ENCODE results near the gene KRT25. TPM values are rescaled to one million over a fixed set of nuclear protein-coding genes. Genes with fewer than 3 reads are reported as not detected.

Gene KRT25
- total and polyA plus RNA-seq, 2 donors (not counting 3 experiments of a cell fraction or from before 2014, with no cell fraction given): not detected

DNA sequence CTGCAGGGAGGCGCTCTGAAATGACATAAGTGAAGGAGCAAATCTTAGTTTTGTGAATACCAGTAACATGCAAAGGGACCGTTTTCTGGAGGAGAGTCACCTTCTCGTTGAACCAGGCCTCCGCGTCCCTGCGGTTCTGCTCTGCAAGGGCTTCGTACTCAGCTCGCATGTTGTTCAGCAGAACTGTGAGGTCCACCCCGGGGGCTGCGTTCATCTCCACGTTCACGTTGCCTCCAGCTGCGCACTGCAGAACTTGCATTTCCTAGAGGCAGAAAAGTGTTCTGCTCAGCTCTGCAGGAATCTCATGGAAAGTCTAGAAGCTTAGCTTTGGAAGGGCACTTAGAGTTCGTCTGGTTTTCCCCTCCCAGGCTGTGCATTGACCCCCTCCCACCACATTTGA lies 4.1 kb downstream of the KRT25 start:
- H3K9ac ChIP-seq (replicated peaks; ENCODE audit: extremely low read depth, insufficient read depth, low read length): no peak overlapping the region
- no peaks in the 10 kb centered on the region for H3K36me3 ChIP-seq (ENCODE audit: control insufficient read depth in 2 of 2, extremely low read depth in 1 of 2, insufficient read depth in 2 of 2, low read length in 2 of 2)
- DNase-seq (ENCODE audit: low read depth, low spot score) (no peak), FAIRE-seq (no peak)
- POLR2A ChIA-PET: no interaction called here
- H2AFZ ChIP-seq (ENCODE audit: low read depth, low read length): no peak overlapping the region
- H3K27me3 ChIP-seq (ENCODE audit: control insufficient read depth in 2 of 2, insufficient read depth in 2 of 2, low read length in 2 of 2): peaks cover 0 to 6% of the 10 kb centered on the region in 2 experiments
- CTCF ChIA-PET: interaction anchor here (1.4 kb wide), 1 partner anchor 15 kb away, joined by 4 read pairs; no protein-coding TSS in a partner anchor
- no TSS peak for BruUV-seq (replicated peaks)
- no peak overlapping the region for H3K4me2 ChIP-seq (ENCODE audit: insufficient read depth, low read length)
- intact Hi-C loops (cut with micrococcal nuclease): no loop called here
- no peak overlapping the region for H3K4me3 ChIP-seq (replicated peaks in 1 of 3; ENCODE audit: insufficient read depth in 1 of 3, low read depth in 1 of 3, low read length in 3 of 3)
- dilution Hi-C loops (cut with MboI; ENCODE audit: extremely low pct_ligation_motif_present, low sequenced_read_pairs): no loop called here
- H3K9me1 ChIP-seq (replicated peaks; ENCODE audit: control insufficient read depth, extremely low read depth, insufficient read depth, low read length): no peaks in the 10 kb centered on the region
- no peaks in the 10 kb centered on the region for H3K9me3 ChIP-seq (replicated peaks; ENCODE audit: control insufficient read depth, insufficient read depth, low read length)
- no peak for TF ChIP-seq MAX (IDR thresholded peaks at IDR 0.05; ENCODE audit: insufficient read depth, insufficient read length)
- TF ChIP-seq, protein P1, sequence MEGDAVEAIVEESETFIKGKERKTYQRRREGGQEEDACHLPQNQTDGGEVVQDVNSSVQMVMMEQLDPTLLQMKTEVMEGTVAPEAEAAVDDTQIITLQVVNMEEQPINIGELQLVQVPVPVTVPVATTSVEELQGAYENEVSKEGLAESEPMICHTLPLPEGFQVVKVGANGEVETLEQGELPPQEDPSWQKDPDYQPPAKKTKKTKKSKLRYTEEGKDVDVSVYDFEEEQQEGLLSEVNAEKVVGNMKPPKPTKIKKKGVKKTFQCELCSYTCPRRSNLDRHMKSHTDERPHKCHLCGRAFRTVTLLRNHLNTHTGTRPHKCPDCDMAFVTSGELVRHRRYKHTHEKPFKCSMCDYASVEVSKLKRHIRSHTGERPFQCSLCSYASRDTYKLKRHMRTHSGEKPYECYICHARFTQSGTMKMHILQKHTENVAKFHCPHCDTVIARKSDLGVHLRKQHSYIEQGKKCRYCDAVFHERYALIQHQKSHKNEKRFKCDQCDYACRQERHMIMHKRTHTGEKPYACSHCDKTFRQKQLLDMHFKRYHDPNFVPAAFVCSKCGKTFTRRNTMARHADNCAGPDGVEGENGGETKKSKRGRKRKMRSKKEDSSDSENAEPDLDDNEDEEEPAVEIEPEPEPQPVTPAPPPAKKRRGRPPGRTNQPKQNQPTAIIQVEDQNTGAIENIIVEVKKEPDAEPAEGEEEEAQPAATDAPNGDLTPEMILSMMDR (IDR thresholded peaks at IDR 0.05; ENCODE audit: extremely low read depth in 1 of 2, insufficient read depth in 1 of 2, low read depth in 1 of 2, low read length in 2 of 2): no peak
- TF ChIP-seq GATA2 (IDR thresholded peaks at IDR 0.05; ENCODE audit: insufficient read depth, insufficient read length, low read depth, low read length): no peak
- TF ChIP-seq POLR2A (IDR thresholded peaks at IDR 0.05; ENCODE audit: low read depth, low read length): no peak
- no peak for TF ChIP-seq MYC (IDR thresholded peaks at IDR 0.05; ENCODE audit: low read depth, low read length)
- TF ChIP-seq EZH2 (IDR thresholded peaks at IDR 0.05; ENCODE audit: borderline replicate concordance, low read depth, low read length, severe bottlenecking): no peak
- TF ChIP-seq JUN (IDR thresholded peaks at IDR 0.05; ENCODE audit: borderline replicate concordance, insufficient read depth, insufficient read length, low read depth): no peak
- no peak for TF ChIP-seq FOS (IDR thresholded peaks at IDR 0.05; ENCODE audit: borderline replicate concordance, insufficient read depth, low read length)
- TF ChIP-seq POLR2AphosphoS5 (IDR thresholded peaks at IDR 0.05; ENCODE audit: insufficient read depth, low read depth, low read length): no peak
- H3K79me2 ChIP-seq (ENCODE audit: control insufficient read depth, insufficient read depth, low read length): no peaks in the 10 kb centered on the region
- no peak overlapping the region for H3K27ac ChIP-seq (ENCODE audit: insufficient read depth, low read depth, low read length)
- no peaks in the 10 kb centered on the region for H4K20me1 ChIP-seq (replicated peaks; ENCODE audit: control insufficient read depth, extremely low read depth, insufficient read depth, low read length)
- H3K4me1 ChIP-seq (ENCODE audit: control insufficient read depth, extremely low read depth, insufficient read depth, low read length): no peaks in the 10 kb centered on the region

Data from endothelial cell of umbilical vein (primary cell).